GM12874 (cell line): ENCODE results near the gene SLC9A9.

Experiments used
- CTCF ChIP-seq: IDR thresholded peaks from 2 replicates; pipeline ENCODE4 v1.5.1; 2011; ENCODE audit warnings: low read depth, mild to moderate bottlenecking, control low read depth, low read length, moderate library complexity; ENCODE audit not compliant: insufficient read depth

The SLC9A9 gene

GRCh38 chr3:143596957-143597642 is 251.2 kb downstream of the SLC9A9 start:
- TF ChIP-seq CTCF: no peak

- TF ChIP-seq CTCF: no peak
Measured at GRCh38 chr3:143595456-143596077, 252.7 kb downstream of the SLC9A9 start.

GRCh38 chr3:143594206-143594605 is 254.1 kb downstream of the SLC9A9 start:
- no peak for TF ChIP-seq CTCF

- TF ChIP-seq CTCF: no peak
Measured at GRCh38 chr3:143590660-143591059, 257.6 kb downstream of the SLC9A9 start.

- TF ChIP-seq CTCF: no peak
Measured at GRCh38 chr3:143586576-143586975, 261.7 kb downstream of the SLC9A9 start.

GRCh38 chr3:143585720-143586456 is 262.4 kb downstream of the SLC9A9 start:
- no peak for TF ChIP-seq CTCF

GRCh38 chr3:143584474-143584873 is 263.8 kb downstream of the SLC9A9 start:
- TF ChIP-seq CTCF: no peak
